ENCODE results near the gene POU6F2. TPM values are rescaled to one million over a fixed set of nuclear protein-coding genes. Genes with fewer than 3 reads are reported as not detected.

POU6F2 gene
- total RNA-seq, 1 experiment from 2014 or later: not detected

DNA sequence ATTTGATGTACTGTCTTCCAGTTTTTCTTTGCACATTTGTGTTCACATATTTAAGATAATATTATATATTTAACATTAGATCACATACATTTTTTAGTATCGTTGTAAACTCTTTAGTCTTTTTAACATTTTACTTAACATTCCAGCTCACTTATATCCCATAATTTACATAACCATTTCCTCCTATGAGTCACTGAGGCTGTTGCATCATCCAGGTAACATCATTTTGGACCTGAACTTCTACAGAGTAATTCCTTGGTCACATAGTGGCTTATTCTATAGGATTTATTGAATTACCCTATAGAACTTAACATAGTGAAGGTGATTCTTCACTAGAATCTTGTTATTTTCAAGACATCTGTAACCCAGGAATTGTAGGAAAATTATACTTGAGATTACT, 194.4 kb downstream of the POU6F2 start:
- Histone ChIP-seq H3K4me2 (ENCODE audit: low read length) (no peak overlapping the region), H3K4me1 (ENCODE audit: insufficient read depth, low read length) (no peaks in the 10 kb centered on the region), H3F3A (ENCODE audit: low read length, unreplicated experiment) (no peaks in the 10 kb centered on the region), H3K27me3 (ENCODE audit: low read length) (peaks cover 13% of the 10 kb centered on the region), H2AFZ (ENCODE audit: low read length) (no peak overlapping the region), H3K36me3 (ENCODE audit: low read depth, low read length) (no peaks in the 10 kb centered on the region), H3K9ac (ENCODE audit: low read length) (no peak overlapping the region), H3K9me2 (replicated peaks; ENCODE audit: low read length) (no peaks in the 10 kb centered on the region), H3K79me2 (ENCODE audit: low read length) (no peaks in the 10 kb centered on the region), H3K4me3 (ENCODE audit: low read length) (no peak overlapping the region), H3K27ac (ENCODE audit: low read length) (no peak overlapping the region), H4K20me1 (ENCODE audit: low read length) (no peaks in the 10 kb centered on the region), H3K9me3 (ENCODE audit: low read length) (no peaks in the 10 kb centered on the region)
- peak; percentile 31 for DNase-seq
- CTCF ChIA-PET: no interaction called here
- intact Hi-C loops (cut with micrococcal nuclease): no loop called here
- TF ChIP-seq EZH2phosphoT487 (IDR thresholded peaks at IDR 0.05; ENCODE audit: borderline replicate concordance, low read length) (no peak), CTCF (conservative IDR thresholded peaks at IDR 0.05; ENCODE audit: low read depth, low read length) (no peak), EZH2 (IDR thresholded peaks at IDR 0.05; ENCODE audit: low read length, unreplicated experiment) (no peak)
- no peak for ATAC-seq
- POLR2A ChIA-PET (ENCODE audit: unreplicated experiment): no interaction called here
- BruUV-seq (replicated peaks): no TSS peak

DNA sequence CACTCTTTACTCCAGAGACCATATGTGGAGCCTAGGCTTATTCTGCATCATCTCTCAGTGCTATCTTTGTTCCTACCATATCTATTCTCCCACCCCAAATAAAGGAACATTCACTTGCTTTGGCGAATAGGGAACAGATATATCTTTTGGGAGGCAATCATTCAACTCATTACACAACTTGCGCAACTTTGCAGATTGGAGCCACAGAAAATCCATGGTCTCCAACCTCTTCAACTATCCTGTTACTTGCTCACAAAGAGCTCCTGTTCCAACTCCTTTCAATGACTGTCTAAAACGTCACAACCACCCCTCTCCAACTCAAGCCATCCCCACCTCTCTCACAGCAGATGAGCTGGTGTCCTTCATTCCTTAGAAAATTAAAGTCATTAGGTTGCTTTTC, 203.7 kb downstream of the POU6F2 start:
- Histone ChIP-seq H3K9me3 (ENCODE audit: low read length) (no peaks in the 10 kb centered on the region), H3K4me2 (ENCODE audit: low read length) (no peak overlapping the region), H3K4me1 (ENCODE audit: insufficient read depth, low read length) (no peaks in the 10 kb centered on the region), H3K4me3 (ENCODE audit: low read length) (no peak overlapping the region), H3K9ac (ENCODE audit: low read length) (no peak overlapping the region), H3K36me3 (ENCODE audit: low read depth, low read length) (no peaks in the 10 kb centered on the region), H3K79me2 (ENCODE audit: low read length) (no peaks in the 10 kb centered on the region), H3K9me2 (replicated peaks; ENCODE audit: low read length) (no peaks in the 10 kb centered on the region), H2AFZ (ENCODE audit: low read length) (no peak overlapping the region), H3K27me3 (ENCODE audit: low read length) (0 out of 2 replicates have a peak, but pooled peaks cover 6% of the 10 kb centered on the region), H4K20me1 (ENCODE audit: low read length) (no peaks in the 10 kb centered on the region), H3F3A (ENCODE audit: low read length, unreplicated experiment) (no peaks in the 10 kb centered on the region), H3K27ac (ENCODE audit: low read length) (no peak overlapping the region)
- no TSS peak for BruUV-seq (replicated peaks)
- TF ChIP-seq CTCF (conservative IDR thresholded peaks at IDR 0.05; ENCODE audit: low read depth, low read length) (no peak), EZH2 (IDR thresholded peaks at IDR 0.05; ENCODE audit: low read length, unreplicated experiment) (no peak), EZH2phosphoT487 (IDR thresholded peaks at IDR 0.05; ENCODE audit: borderline replicate concordance, low read length) (no peak)
- intact Hi-C loops (cut with micrococcal nuclease): no loop called here
- DNase-seq: no peak
- ChIA-PET POLR2A (ENCODE audit: unreplicated experiment) (no interaction called here), CTCF (no interaction called here)
- no peak for ATAC-seq

- POLR2A ChIA-PET (ENCODE audit: unreplicated experiment): no interaction called here
- no peak for DNase-seq
- no peak overlapping the region for H3K27ac ChIP-seq (ENCODE audit: low read length)
- no peaks in the 10 kb centered on the region for H3K36me3 ChIP-seq (ENCODE audit: low read depth, low read length)
- CTCF ChIA-PET: interaction anchor here (0.6 kb wide), 1 partner anchor 1549 kb away, joined by 3 read pairs; no protein-coding TSS in a partner anchor
- H3K9me2 ChIP-seq (replicated peaks; ENCODE audit: low read length): no peaks in the 10 kb centered on the region
- no peaks in the 10 kb centered on the region for H3K9me3 ChIP-seq (ENCODE audit: low read length)
- no peaks in the 10 kb centered on the region for H4K20me1 ChIP-seq (ENCODE audit: low read length)
- H3K4me3 ChIP-seq (ENCODE audit: low read length): no peak overlapping the region
- no peaks in the 10 kb centered on the region for H3K4me1 ChIP-seq (ENCODE audit: insufficient read depth, low read length)
- no peak overlapping the region for H2AFZ ChIP-seq (ENCODE audit: low read length)
- H3K4me2 ChIP-seq (ENCODE audit: low read length): no peak overlapping the region
- H3F3A ChIP-seq (ENCODE audit: low read length, unreplicated experiment): no peaks in the 10 kb centered on the region
- ATAC-seq: no peak
- peaks cover 22% of the 10 kb centered on the region for H3K27me3 ChIP-seq (ENCODE audit: low read length)
- BruUV-seq (replicated peaks): no TSS peak
- intact Hi-C loops (cut with micrococcal nuclease): no loop called here
- TF ChIP-seq EZH2 (IDR thresholded peaks at IDR 0.05; ENCODE audit: low read length, unreplicated experiment): no peak
- no peak for TF ChIP-seq CTCF (conservative IDR thresholded peaks at IDR 0.05; ENCODE audit: low read depth, low read length)
- TF ChIP-seq EZH2phosphoT487 (IDR thresholded peaks at IDR 0.05; ENCODE audit: borderline replicate concordance, low read length): no peak
- H3K79me2 ChIP-seq (ENCODE audit: low read length): no peaks in the 10 kb centered on the region
- no peak overlapping the region for H3K9ac ChIP-seq (ENCODE audit: low read length)
Observed at GRCh38 chr7:39183796-39184195, 206.1 kb downstream of the POU6F2 start.

Data from PC-3 (cell line).